NCI-H2171 treated with DMSO at 0.1 percent for 48 hours (cell line): ENCODE results near the gene ID1.
A peak's percentile ranks its signal among the peaks of the same experiment; 100 is the strongest.

ENCODE experiments used
- DNase-seq: peaks from one replicate; lab custom pipeline; 2025; lab: John Stamatoyannopoulos, UW

Gene ID1

DNA sequence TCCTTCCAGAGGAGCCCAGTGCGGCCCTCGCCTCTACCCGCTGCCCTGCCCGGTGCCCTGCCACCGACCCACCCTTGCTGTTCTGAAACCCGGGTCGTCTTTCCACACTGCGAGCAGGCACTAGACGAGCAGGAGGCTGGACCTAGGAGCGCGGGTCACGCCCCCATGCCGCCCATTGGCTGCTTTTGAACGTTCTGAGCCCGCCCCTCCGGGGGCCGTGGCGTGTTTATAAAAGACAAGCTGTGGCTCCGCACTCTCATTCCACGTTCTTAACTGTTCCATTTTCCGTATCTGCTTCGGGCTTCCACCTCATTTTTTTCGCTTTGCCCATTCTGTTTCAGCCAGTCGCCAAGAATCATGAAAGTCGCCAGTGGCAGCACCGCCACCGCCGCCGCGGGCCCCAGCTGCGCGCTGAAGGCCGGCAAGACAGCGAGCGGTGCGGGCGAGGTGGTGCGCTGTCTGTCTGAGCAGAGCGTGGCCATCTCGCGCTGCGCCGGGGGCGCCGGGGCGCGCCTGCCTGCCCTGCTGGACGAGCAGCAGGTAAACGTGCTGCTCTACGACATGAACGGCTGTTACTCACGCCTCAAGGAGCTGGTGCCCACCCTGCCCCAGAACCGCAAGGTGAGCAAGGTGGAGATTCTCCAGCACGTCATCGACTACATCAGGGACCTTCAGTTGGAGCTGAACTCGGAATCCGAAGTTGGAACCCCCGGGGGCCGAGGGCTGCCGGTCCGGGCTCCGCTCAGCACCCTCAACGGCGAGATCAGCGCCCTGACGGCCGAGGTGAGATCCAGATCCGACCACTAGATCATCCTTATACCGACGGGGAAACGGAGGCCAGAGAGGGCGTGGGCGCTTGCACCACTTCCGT is at the start of gene ID1:
TSS of gene ID1 (plus strand) at position 259 of the 871 bp plus-strand sequence. CDS start at position 358, 99 bp downstream.
- peak; percentile 99 for DNase-seq

GRCh38 chr20:31559704-31560093 is 45.4 kb upstream of the ID1 start:
- no peak for DNase-seq

DNA sequence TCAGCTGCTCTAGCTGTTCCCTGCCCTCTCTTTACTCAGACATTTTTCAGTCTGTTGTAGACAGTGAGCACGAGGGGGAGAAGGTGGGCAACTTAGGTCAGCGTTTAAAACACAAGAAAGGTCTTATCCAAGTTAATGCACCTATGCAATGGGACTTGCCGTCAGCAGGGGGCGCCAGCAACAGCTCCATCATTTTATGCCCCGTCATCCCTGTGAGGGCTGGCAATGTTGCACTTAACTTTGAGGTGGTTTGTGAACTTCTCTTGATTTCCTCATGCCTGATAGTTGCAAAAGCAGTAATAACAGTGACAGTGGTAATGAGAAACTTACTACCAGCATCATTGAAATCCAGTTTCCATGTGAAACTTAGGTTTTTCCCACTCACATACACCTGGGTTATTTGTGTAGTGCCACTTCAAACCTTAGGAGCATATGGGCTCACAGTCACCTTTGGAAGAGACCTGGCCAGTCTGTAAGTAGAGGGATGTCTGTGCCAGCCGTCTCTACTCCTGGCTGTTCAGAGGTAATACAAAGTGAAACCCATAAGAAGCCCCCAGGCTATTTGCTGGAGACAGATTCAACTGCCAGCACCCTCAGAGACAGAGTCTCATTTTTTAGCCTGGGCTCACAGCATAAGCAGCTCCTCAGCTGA is 44.9 kb upstream of the ID1 start:
- peak; percentile 63 for DNase-seq

GRCh38 chr20:31560746-31561598 is 44.1 kb upstream of the ID1 start:
- no peak for DNase-seq

- peak; percentile 25 for DNase-seq
Observed at GRCh38 chr20:31562241-31562640, 42.8 kb upstream of the ID1 start.

DNA sequence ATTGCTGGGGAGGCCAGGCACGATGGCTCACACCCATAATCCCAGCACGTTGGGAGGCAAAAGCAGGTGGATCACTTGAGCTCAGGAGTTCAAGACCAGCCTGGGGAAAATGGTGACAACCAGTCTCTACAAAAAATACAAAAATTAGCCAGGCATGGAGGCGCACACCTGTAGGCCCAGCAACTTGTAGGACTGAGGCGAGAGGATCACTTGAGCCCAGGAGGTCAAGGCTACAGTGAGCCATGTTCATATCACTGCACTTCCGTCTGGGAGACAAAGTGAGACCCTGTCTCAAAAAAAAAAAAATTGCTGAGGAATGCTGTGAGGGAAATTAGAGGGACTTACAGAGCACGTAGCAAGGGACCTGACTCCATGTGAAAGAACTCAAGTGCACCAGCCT is 40.8 kb upstream of the ID1 start:
- DNase-seq = no peak

- no peak for DNase-seq
Observed at GRCh38 chr20:31565699-31566318, 39.3 kb upstream of the ID1 start.

DNA sequence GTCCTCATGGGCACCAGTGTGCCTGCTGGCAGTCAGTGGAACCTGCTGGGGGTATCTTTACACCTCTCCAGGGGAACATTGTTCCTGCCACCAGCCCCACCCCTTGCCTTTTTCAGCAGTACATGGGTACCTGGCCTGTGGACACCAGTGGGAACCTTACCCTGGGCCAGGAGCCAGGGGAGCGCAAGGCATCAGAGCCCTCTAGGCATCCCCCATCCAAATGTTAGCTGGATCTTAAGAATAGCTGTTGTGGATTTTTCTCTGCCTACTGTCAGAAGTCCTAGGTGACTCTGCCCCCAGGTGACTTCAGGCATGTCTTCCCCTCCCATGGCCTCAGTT is 38.8 kb upstream of the ID1 start:
- no peak for DNase-seq

DNA sequence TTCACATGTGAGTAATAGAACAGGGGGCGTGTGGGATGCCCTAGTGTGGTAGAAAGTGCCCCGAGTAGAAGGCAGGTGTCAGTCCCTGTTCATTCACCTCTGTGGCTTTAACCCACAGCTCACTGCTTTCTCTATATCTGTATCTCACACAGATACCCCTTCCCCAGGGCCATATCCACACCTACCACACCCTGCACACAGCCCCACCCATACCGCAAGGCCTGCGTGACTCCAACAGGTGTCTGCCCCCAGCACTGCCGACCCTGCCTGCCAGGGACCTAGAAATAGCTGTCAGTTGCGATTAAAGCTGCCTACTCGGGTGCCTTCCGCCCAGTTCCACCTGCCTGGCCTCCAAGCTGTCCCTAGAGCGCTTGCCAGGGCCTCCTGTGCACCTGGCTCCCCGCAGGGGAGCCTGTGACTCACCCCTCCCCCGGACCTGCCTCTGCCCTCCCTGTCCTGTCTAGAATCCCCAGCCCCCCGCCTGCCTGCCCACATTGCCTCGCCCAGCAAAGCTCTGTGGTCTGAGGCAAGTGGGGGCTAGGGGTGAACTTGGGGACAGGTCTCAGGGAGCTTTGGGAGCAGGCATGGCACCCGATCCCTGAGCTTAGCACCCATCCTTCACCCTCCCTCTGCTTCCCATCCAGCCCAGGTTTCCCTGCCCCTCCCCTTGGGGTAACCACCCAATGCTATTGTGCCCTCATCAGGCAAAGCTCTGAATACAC is 38.3 kb upstream of the ID1 start:
- DNase-seq = peak; percentile 93

DNA sequence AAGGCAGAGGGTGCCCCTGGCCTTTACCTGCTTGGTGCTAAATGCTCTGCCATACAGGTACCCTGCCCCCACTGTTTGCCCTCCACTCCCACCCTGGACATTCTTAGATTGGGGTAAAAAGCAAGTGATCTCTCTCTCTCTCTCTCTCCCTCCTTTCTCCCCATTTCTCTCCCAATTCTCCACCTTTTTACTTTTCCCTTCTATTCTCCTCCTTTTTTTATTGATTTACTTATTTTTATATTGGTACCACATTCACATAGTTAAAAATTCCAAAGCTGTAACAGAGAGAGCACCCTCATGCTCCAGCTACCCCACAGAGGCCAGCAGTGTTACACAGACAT is 37.7 kb upstream of the ID1 start:
- DNase-seq = no peak

DNA sequence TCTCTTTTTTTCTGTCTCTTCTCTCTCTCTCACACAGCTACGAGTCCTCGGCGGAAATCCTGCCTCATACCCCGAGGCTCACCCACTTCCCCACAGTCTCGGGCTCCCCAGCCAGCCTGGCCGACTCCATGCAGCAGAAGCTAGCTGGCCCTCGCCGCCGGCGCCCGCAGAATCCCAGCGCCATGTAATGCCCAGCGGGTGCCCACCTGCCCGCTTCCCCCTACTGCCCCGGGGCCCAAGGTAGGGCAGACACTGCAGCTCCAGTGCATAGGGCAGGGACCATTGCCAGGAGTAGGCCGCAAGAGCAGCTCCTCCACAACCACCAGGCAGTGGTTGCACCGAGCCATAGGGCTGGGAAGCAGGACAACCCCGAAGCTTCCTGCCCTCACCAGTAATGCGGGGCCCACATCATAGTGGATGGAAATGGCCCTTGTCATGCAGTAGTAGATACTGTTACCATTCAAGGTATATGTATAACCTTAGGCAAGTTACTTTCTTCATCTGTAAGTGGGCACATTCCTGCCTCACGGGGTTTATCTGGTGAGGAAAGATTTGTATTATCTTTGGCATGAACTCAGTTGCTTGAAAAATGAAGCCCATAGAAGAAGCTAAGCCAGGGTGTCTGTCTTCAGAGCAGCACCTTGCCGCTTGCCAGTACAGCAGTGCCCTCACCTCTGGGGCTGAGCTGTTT is 36.9 kb upstream of the ID1 start:
- DNase-seq = no peak

DNA sequence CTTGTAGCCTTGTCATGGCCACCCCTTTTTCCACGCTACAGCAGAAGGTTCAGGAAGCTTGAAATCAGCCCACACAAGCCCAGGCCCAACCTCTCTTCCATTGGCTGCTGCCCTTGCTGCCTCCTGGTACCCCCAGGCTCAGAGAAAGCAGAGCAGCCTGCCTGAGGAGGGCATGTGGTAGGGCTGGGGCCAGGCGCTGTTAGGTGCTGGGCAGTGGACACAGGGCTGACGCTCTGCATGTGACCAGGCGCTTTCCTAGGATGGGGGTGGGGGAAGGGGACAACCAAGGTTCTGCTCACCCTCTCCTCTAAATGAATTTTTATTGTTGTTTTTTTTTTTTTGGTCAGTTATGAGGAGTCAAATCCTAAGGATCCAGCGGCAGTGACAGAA is 36.3 kb upstream of the ID1 start:
- DNase-seq = no peak

- DNase-seq = peak; percentile 73
Observed at GRCh38 chr20:31569163-31570020, 35.7 kb upstream of the ID1 start.

DNA sequence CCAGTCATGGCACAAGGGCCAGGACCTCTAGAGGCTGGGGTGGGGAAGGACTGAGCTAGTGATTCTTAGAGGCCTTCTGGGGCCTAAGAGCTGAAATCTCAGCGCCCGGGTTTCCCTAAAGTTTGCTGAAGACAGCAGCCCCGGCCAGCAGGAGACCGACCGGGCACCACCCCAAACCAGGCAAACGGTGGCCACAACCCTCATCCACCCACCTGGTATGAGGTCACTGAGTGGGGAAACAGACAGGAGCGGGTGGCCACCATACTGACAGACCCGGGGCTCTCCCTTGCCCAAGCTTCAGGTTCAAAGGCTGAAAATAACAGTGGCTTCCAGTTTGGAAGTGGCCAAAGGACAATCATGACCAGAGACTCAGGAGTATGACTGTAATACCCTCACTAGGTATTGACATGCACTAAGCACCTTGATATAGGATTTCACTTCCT is 35.0 kb upstream of the ID1 start:
- no peak for DNase-seq

- DNase-seq = no peak
Observed at GRCh38 chr20:31570735-31571617, 34.1 kb upstream of the ID1 start.

DNA sequence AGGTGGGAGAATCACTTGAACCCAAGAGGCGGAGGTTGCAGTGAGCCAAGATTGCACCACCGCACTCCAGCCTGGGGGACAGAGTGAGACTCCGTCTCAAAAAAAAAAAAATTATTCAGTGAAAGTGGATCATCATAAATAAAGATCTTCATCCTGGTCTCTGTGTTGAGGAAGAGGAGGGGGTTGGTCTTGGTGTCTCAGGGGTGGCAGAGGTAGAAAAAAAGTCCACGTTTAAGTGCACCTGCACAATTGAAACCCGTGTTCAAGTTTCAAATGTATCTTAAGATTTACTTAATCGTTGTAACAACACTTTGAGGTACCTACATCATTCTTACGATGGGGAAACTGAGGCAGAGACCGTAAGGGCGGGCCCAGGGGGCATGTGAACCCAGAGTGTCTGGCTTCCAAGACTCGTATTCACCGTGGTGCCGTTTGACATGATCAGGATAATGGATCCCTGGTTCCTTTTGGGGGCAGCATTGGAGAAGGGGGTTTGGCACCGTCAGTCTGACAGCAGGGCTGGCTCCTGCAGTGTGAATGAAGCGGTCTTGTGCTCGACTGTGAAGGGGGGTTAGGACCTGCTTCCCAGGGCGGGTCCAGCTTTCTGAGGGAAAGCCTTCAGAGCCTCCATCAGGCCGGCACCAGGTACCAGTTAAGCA is 32.9 kb upstream of the ID1 start:
- DNase-seq = peak; percentile 88

- DNase-seq = peak; percentile 100
Observed at GRCh38 chr20:31572701-31573554, 32.2 kb upstream of the ID1 start.
